Gastrocnemius medialis (tissue), 4 donors: ENCODE results near the gene ZKSCAN2. TPM values are rescaled to one million over a fixed set of nuclear protein-coding genes. Genes with fewer than 3 reads are reported as not detected.

ENCODE experiments used
- total RNA-seq, 4 donors: library from RNA; depleted of rRNA; stranded (reverse); fragments of >200 nt; gene quantifications; one replicate each; pipeline versions ENCODE4 v1.1.0 to v1.2.3, GENCODE V29; 2016

Gene ZKSCAN2
- total RNA-seq, 4 donors from 2014 or later, result 2.9 to 6.9 (median 5.2) TPM

Other genes starting within 250 kb of the ZKSCAN2 start
- gene ARHGAP17, start 242.5 kb downstream of the ZKSCAN2 start, total RNA-seq, result 10 to 100 TPM; 20.0 to 31.5 (median 28.0) TPM
- gene LCMT1, start 146.1 kb downstream of the ZKSCAN2 start, total RNA-seq, result 10 to 100 TPM; 49.8 to 90.6 (median 59.3) TPM
- 1 to 10 TPM in 1 of 4 donors, not detected in 3; 1.2 TPM for gene AQP8, start 40.9 kb downstream of the ZKSCAN2 start, total RNA-seq